HG03558 (cell line): Measurements from ENCODE around the gene SH3PXD2B.

Experiments
- ATAC-seq: cut with Tn5 transposase; IDR thresholded peaks from one replicate; pipeline ENCODE4 v1.9.1; 2021; ENCODE audit warnings: moderate number of reproducible peaks; ENCODE audit not compliant: unreplicated experiment; ENCODE audit errors: extremely low read depth

Gene SH3PXD2B

GRCh38 chr5:172438319-172438668, 16.0 kb downstream of the SH3PXD2B start:
- ATAC-seq: no peak

- ATAC-seq: no peak
Measured at GRCh38 chr5:172437445-172438318, 16.6 kb downstream of the SH3PXD2B start.

- no peak for ATAC-seq
Measured at GRCh38 chr5:172436879-172437369, 17.4 kb downstream of the SH3PXD2B start.

GRCh38 chr5:172436078-172436878, 18.0 kb downstream of the SH3PXD2B start:
- no peak for ATAC-seq

GRCh38 chr5:172435362-172436077, 18.8 kb downstream of the SH3PXD2B start:
- ATAC-seq: no peak

- ATAC-seq: no peak
Measured at GRCh38 chr5:172434251-172434650, 20.1 kb downstream of the SH3PXD2B start.

- ATAC-seq: no peak
Measured at GRCh38 chr5:172433513-172433912, 20.8 kb downstream of the SH3PXD2B start.

- no peak for ATAC-seq
Measured at GRCh38 chr5:172433071-172433470, 21.3 kb downstream of the SH3PXD2B start.

GRCh38 chr5:172430354-172430753, 24.0 kb downstream of the SH3PXD2B start:
- ATAC-seq: no peak

- ATAC-seq: no peak
Measured at GRCh38 chr5:172429201-172429940, 25.0 kb downstream of the SH3PXD2B start.

- no peak for ATAC-seq
Measured at GRCh38 chr5:172428224-172429166, 25.8 kb downstream of the SH3PXD2B start.

- no peak for ATAC-seq
Measured at GRCh38 chr5:172427202-172427601, 27.1 kb downstream of the SH3PXD2B start.

GRCh38 chr5:172426086-172426485, 28.2 kb downstream of the SH3PXD2B start:
- ATAC-seq: no peak

- no peak for ATAC-seq
Measured at GRCh38 chr5:172425402-172425801, 28.9 kb downstream of the SH3PXD2B start.

GRCh38 chr5:172424808-172425207, 29.5 kb downstream of the SH3PXD2B start:
- no peak for ATAC-seq

GRCh38 chr5:172424111-172424490, 30.2 kb downstream of the SH3PXD2B start:
- no peak for ATAC-seq

- no peak for ATAC-seq
Measured at GRCh38 chr5:172423379-172424110, 30.8 kb downstream of the SH3PXD2B start.

- ATAC-seq: no peak
Measured at GRCh38 chr5:172422255-172422654, 32.1 kb downstream of the SH3PXD2B start.
